ENCODE measurements around the gene FKBP15.
"Not testable (repeated sequence)": the region's sequence is repeated elsewhere in the genome, so short reads cannot be mapped to it uniquely, and the experiment has no call there.

FKBP15 gene

GRCh38 chr9:113150670-113151611 lies 70.1 kb downstream of the FKBP15 start, which contains the start of gene SLC31A2:
Gene SLC31A2, plus strand, starts transcription at chr9:113151007. Its CDS starts 68 bp downstream, at chr9:113151075.
- DNase-seq (ENCODE audit: low read depth in 2 of 2) = peak; percentile 76 to 87

GRCh38 chr9:113149561-113149960 lies 71.5 kb downstream of the FKBP15 start:
- DNase-seq (ENCODE audit: low read depth in 2 of 2) = not testable (repeated sequence)

DNA sequence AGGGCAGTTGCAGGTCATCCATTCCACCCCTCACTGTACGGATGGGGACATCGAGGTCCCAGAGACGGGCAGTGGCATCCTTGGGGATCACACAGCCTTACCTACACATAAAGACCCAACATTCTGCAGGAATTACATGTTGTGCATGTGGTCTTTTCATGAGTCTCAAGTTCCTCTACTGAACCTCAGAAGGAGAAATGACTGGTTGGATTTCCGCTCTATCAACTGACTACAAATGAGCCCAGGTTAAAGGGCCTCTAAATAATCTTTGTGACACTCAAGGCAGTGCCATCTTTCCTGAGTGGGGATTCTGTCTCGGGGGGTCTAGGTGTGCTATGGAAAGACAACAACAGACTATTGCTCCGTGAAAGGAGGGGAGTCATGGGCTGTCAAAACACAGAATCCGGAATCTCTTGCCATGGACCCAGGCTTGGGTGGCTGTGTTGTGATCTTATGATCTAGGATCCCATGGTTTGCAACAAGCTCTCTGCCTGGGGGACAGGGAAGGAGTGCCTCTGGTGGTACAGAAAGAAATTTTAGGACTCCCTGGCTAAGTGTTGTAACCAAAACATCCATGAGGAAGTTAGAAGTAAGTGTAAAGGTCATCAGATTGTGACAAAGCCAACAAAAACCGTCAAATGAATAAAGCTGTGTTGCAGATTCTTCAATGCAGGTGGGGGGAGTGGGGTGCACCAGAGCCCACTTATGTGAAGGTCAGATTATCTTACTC lies 72.1 kb downstream of the FKBP15 start:
- DNase-seq (ENCODE audit: low read depth in 2 of 2) = no peak

DNA sequence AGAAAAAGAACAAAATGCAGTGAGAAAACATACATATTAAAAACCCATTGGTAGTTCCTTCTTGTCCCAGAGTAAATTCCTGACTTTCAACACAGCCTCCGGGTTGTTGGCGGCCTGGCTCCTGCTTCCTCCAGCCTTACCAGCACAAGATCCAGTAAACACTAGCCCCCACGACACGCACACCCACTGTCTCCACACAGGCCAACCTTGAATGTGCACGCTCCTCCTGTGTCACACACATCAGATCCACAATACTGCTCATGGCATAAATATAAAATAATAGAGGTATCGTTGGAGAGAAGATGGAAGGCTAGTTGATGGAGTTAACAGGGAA lies 72.7 kb downstream of the FKBP15 start:
- DNase-seq (ENCODE audit: low read depth in 2 of 2) = no peak

DNA sequence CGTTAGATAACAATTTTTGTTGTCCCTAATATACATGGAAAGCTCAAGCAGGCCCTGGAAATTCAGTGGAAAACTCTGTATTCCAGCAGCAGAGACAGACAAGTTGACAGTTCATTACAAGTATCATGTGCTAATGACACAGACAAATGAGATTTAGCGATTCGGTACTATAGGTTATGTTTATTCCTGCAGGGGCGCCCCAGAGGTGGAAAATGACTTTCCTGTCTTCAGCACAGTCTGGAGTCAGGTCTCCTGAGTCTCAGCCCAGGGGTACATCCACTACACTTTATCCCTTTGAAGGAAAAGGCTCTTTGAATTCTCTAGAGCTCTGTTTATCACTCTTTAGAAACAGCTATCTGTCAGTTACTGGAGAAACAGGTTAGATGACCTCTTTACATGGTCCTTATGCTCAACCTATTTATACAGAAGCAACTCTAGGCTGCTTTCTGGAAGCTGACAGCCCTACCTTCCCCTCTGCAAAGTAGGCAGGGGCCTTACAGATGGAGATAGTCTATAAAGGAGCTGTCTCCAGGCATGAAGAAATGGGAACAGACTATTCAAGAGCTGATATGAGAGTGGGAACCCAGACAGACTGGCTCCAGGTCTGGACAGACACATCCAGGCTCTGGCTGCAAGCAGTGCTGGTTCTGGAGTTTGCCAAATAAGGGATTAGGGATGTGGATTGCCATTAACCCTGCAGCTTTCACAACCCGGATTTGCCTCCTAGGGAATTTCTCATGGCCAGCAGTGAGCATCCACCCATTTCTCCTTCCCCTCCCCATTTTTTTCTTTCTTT lies 77.4 kb downstream of the FKBP15 start:
- DNase-seq (ENCODE audit: low read depth in 2 of 2) = no peak

- not testable (repeated sequence) for DNase-seq (ENCODE audit: low read depth in 2 of 2)
Observed at GRCh38 chr9:113140896-113141295, 80.2 kb downstream of the FKBP15 start.

DNA sequence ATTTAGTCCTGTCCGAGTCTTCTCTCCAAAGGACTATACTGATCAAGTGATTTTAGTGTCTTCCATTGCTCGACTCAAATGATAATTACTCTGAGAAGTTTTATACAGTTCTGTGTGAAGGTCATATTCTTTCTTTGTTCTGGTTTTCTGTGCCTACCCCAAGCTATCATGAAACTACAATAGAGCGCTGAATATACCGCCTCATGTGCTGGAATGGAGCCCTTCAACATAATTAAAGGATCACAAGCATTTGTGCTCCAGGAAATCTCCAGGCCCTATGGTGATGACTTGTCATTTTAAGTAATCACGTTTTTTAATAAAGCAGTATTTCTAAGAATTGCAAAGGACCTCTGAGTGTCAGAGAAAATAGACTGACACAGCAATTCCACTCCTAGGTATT lies 81.1 kb downstream of the FKBP15 start:
- no peak for DNase-seq (ENCODE audit: low read depth in 2 of 2)

GRCh38 chr9:113139225-113139829 lies 81.8 kb downstream of the FKBP15 start:
- DNase-seq (ENCODE audit: low read depth in 2 of 2) = no peak

DNA sequence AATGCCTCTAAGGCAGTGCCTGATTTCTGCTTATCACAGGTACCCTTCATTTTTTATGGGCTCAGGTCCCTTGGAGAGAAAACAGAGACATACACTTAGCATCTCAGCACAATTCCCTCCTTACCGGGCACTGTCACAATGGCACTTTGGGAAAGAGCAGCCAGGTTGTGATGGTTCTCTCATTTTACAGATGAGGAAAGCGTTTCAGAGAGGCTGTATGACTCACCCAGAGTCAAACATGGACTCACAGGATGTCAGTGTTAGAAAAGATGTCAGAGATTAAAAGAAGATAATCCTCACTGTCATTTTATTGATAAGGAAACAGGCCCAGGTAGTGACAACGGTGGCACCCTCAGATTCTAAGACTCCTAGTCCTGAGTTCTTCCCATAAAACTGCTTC lies 82.3 kb downstream of the FKBP15 start:
- DNase-seq (ENCODE audit: low read depth in 2 of 2) = no peak

- DNase-seq (ENCODE audit: low read depth in 2 of 2) = no peak
Observed at GRCh38 chr9:113137196-113138168, 83.6 kb downstream of the FKBP15 start.

GRCh38 chr9:113131689-113132151 lies 89.4 kb downstream of the FKBP15 start:
- no peak for DNase-seq (ENCODE audit: low read depth in 2 of 2)

DNA sequence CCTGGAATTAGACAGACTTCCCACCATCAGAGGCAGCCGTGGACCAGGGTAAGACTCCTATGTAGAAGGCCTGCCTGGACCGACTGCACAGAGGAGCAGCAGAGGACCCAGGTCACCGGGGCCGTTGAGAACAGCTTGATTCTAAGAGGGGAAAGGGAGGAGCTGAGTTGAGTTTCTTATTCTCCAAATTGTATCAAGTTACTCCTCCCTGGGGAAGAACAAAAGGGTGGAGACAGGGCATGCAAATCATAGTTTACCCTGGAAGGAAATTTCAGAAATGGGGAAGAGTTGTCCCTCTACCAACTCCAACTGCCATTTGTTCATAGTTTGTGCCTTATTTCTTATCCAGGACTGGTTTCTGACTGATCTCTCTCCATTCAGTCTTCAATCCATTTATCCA lies 91.2 kb downstream of the FKBP15 start:
- DNase-seq (ENCODE audit: low read depth in 2 of 2) = no peak

- DNase-seq (ENCODE audit: low read depth in 2 of 2) = no peak
Observed at GRCh38 chr9:113129466-113129865, 91.6 kb downstream of the FKBP15 start.

DNA sequence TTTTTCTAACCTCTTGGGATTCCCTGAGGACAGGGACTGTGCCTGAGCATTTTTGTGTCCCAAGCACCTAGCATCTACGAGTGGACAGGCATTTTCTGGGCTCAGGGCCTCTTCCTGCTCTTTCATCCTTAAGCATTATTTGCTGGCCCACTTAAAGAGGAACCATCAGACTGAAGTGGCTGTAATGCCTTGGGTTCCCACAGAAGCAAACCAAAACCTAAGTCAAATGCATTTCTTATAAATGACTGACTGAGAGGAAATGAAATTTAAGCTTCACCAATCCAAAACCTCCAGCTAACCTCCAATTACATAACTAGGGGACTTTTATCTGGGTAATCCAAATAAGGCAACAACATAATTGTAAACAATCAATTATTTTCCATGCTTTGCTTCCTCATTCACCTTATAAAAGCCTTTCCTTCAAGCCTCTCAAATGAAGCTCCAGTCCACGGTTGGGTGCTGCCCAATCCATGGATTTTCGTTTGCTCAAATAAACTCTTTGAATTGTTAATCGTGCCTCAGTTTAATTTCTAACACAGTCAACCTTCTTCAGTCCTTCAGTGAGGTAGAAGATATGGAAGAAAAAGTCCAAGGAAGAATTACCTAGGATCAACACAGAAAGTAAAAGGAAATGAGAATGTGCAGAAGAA lies 95.6 kb downstream of the FKBP15 start:
- no peak for DNase-seq (ENCODE audit: low read depth in 2 of 2)

DNA sequence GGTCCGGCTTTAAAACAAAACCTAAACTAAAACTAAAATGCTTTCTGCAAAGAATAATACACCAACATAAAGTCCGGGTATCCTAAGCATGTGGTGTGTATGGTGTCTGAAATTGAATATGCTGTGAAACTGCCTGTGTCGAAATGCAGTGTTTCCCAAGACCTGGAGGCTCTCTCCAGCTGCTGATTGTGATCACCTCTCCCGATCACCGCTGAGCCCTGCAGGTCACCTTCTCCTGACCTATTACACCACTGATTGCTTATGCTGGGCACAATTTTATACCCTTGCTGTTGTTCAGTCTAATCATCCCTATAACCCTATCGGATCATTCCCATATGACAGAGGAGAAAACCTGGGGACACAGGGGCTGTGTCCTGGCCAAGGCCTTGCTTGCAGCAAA lies 102.2 kb downstream of the FKBP15 start:
- not testable (repeated sequence) for DNase-seq (ENCODE audit: low read depth in 2 of 2)
